Measurements from ENCODE around the gene PSMA8. TPM values are rescaled to one million over a fixed set of nuclear protein-coding genes. Genes with fewer than 3 reads are reported as not detected.
"Not testable (repeated sequence)": the region's sequence is repeated elsewhere in the genome, so short reads cannot be mapped to it uniquely, and the experiment has no call there.

Gene PSMA8
- total RNA-seq, 1 donor from 2014 or later: 0.29 TPM

- H3K9me3 Mint-ChIP-seq (ENCODE audit: low read depth): peaks cover 12% of the 10 kb centered on the region
- H3K4me3 Mint-ChIP-seq (ENCODE audit: low read depth): no peak overlapping the region
- TF ChIP-seq CTCF (IDR thresholded peaks at IDR 0.05; ENCODE audit: unreplicated experiment): no peak
- H3K27me3 Mint-ChIP-seq: no peaks in the 10 kb centered on the region
- no peak for DNase-seq (ENCODE audit: low spot score, unreplicated experiment)
- H3K4me1 Mint-ChIP-seq (ENCODE audit: low read depth): no peaks in the 10 kb centered on the region
- H3K27ac Mint-ChIP-seq: no peak overlapping the region
- H3K36me3 Mint-ChIP-seq (ENCODE audit: insufficient read depth): no peaks in the 10 kb centered on the region
Observed at GRCh38 chr18:26104035-26104434, 29.6 kb upstream of the PSMA8 start.

- no peak for DNase-seq (ENCODE audit: low spot score, unreplicated experiment)
- Mint-ChIP-seq H3K27me3 (no peaks in the 10 kb centered on the region), H3K36me3 (ENCODE audit: insufficient read depth) (peaks cover 2% of the 10 kb centered on the region), H3K9me3 (ENCODE audit: low read depth) (peaks cover 27% of the 10 kb centered on the region), H3K4me3 (ENCODE audit: low read depth) (no peak overlapping the region), H3K4me1 (ENCODE audit: low read depth) (no peaks in the 10 kb centered on the region), H3K27ac (no peak overlapping the region)
- no peak for TF ChIP-seq CTCF (IDR thresholded peaks at IDR 0.05; ENCODE audit: unreplicated experiment)
Observed at GRCh38 chr18:26119246-26119645, 14.4 kb upstream of the PSMA8 start.

GRCh38 chr18:26121476-26121875, 12.2 kb upstream of the PSMA8 start:
- TF ChIP-seq CTCF (IDR thresholded peaks at IDR 0.05; ENCODE audit: unreplicated experiment): no peak

GRCh38 chr18:26121994-26122393, 11.7 kb upstream of the PSMA8 start:
- H3K4me1 Mint-ChIP-seq (ENCODE audit: low read depth); H3K36me3 Mint-ChIP-seq (ENCODE audit: insufficient read depth); H3K27ac Mint-ChIP-seq; H3K27me3 Mint-ChIP-seq; H3K4me3 Mint-ChIP-seq (ENCODE audit: low read depth); DNase-seq (ENCODE audit: low spot score, unreplicated experiment): not testable (repeated sequence)
- H3K9me3 Mint-ChIP-seq (ENCODE audit: low read depth): peaks cover 27% of the 10 kb centered on the region

More at GRCh38 chr18:26121476-26121875, 12.2 kb upstream of the PSMA8 start:
- no peak for DNase-seq (ENCODE audit: low spot score, unreplicated experiment)
- Mint-ChIP-seq H3K27ac (no peak overlapping the region), H3K4me3 (ENCODE audit: low read depth) (no peak overlapping the region), H3K36me3 (ENCODE audit: insufficient read depth) (peaks cover 2% of the 10 kb centered on the region), H3K9me3 (ENCODE audit: low read depth) (peaks cover 27% of the 10 kb centered on the region), H3K4me1 (ENCODE audit: low read depth) (no peaks in the 10 kb centered on the region), H3K27me3 (no peaks in the 10 kb centered on the region)

- Mint-ChIP-seq H3K27ac (no peak overlapping the region), H3K36me3 (ENCODE audit: insufficient read depth) (no peaks in the 10 kb centered on the region), H3K4me1 (ENCODE audit: low read depth) (no peaks in the 10 kb centered on the region), H3K9me3 (ENCODE audit: low read depth) (peaks cover 8% of the 10 kb centered on the region), H3K4me3 (ENCODE audit: low read depth) (no peak overlapping the region), H3K27me3 (no peaks in the 10 kb centered on the region)
- no peak for TF ChIP-seq CTCF (IDR thresholded peaks at IDR 0.05; ENCODE audit: unreplicated experiment)
- no peak for DNase-seq (ENCODE audit: low spot score, unreplicated experiment)
Observed at GRCh38 chr18:26127786-26128185, 5.9 kb upstream of the PSMA8 start.

- not testable (repeated sequence) for H3K4me1 Mint-ChIP-seq (ENCODE audit: low read depth); H3K4me3 Mint-ChIP-seq (ENCODE audit: low read depth); H3K27me3 Mint-ChIP-seq; H3K27ac Mint-ChIP-seq; H3K36me3 Mint-ChIP-seq (ENCODE audit: insufficient read depth); DNase-seq (ENCODE audit: low spot score, unreplicated experiment); H3K9me3 Mint-ChIP-seq (ENCODE audit: low read depth)
Observed at GRCh38 chr18:26128192-26128591, 5.5 kb upstream of the PSMA8 start.

Measured in progenitor cell of endocrine pancreas (in vitro differentiated cells).